DMS114 treated with DMSO at 0.1 percent for 48 hours (cell line): ENCODE data around the gene DGCR2.

ENCODE experiments used
- DNase-seq: peaks from one replicate; lab custom pipeline; 2025; ENCODE audit not compliant: unreplicated experiment; lab: John Stamatoyannopoulos, UW

The DGCR2 gene

GRCh38 chr22:19127329-19128008 lies 5.3 kb upstream of the DGCR2 start:
- no peak for DNase-seq

- no peak for DNase-seq
Observed at GRCh38 chr22:19126309-19127273, 4.4 kb upstream of the DGCR2 start.

- no peak for DNase-seq
Observed at GRCh38 chr22:19125474-19126308, 3.5 kb upstream of the DGCR2 start.

GRCh38 chr22:19125011-19125410 lies 2.8 kb upstream of the DGCR2 start:
- no peak for DNase-seq

GRCh38 chr22:19124377-19124776 lies 2.2 kb upstream of the DGCR2 start:
- DNase-seq = no peak

GRCh38 chr22:19123936-19124335 lies 1.7 kb upstream of the DGCR2 start:
- no peak for DNase-seq

- DNase-seq = no peak
Observed at GRCh38 chr22:19122752-19123492, 710 bp upstream of the DGCR2 start.

GRCh38 chr22:19121631-19122142 lies 525 bp downstream of the DGCR2 start:
- DNase-seq = no peak

GRCh38 chr22:19120829-19121630 lies 1.2 kb downstream of the DGCR2 start:
- DNase-seq = no peak

- DNase-seq = no peak
Observed at GRCh38 chr22:19119949-19120348, 2.3 kb downstream of the DGCR2 start.

GRCh38 chr22:19118329-19118880 lies 3.8 kb downstream of the DGCR2 start:
- DNase-seq = no peak

- no peak for DNase-seq
Observed at GRCh38 chr22:19117111-19117512, 5.1 kb downstream of the DGCR2 start.

GRCh38 chr22:19115628-19116027 lies 6.6 kb downstream of the DGCR2 start:
- no peak for DNase-seq

GRCh38 chr22:19114984-19115552 lies 7.1 kb downstream of the DGCR2 start:
- no peak for DNase-seq

- DNase-seq = no peak
Observed at GRCh38 chr22:19113429-19113828, 8.8 kb downstream of the DGCR2 start.

GRCh38 chr22:19111584-19111983 lies 10.6 kb downstream of the DGCR2 start:
- no peak for DNase-seq

GRCh38 chr22:19111140-19111539 lies 11.1 kb downstream of the DGCR2 start:
- no peak for DNase-seq

- DNase-seq = no peak
Observed at GRCh38 chr22:19110646-19111045, 11.6 kb downstream of the DGCR2 start.

- no peak for DNase-seq
Observed at GRCh38 chr22:19110064-19110458, 12.2 kb downstream of the DGCR2 start.
